IPS DF 6.9 (cell line): Measurements from ENCODE around the gene CSTF3.
"Not testable (repeated sequence)": the region's sequence is repeated elsewhere in the genome, so short reads cannot be mapped to it uniquely, and the experiment has no call there.

Experiments used
- DNase-seq: peaks from one replicate; pipeline ENCODE4 v3.0.0-alpha.2; 2013; ENCODE audit warnings: low read depth, low spot score
- H3K27ac ChIP-seq: one replicate; pipeline ENCODE4 v1.5.1; 2013; ENCODE audit warnings: low read length, control low read depth
- H3K27me3 ChIP-seq: 2 replicates; pipeline ENCODE4 v1.6.1; 2013; ENCODE audit warnings: mild to moderate bottlenecking, low read length; ENCODE audit not compliant: control insufficient read depth, insufficient read depth
- H3K36me3 ChIP-seq: 2 replicates; pipeline ENCODE4 v1.6.1; 2013; ENCODE audit warnings: low read length; ENCODE audit not compliant: control insufficient read depth, insufficient read depth
- H3K4me1 ChIP-seq: 2 replicates; pipeline ENCODE4 v1.6.1; 2013; ENCODE audit warnings: low read length; ENCODE audit not compliant: control insufficient read depth, insufficient read depth
- H3K4me3 ChIP-seq: 2 replicates; pipeline ENCODE4 v1.5.1; 2013; ENCODE audit warnings: mild to moderate bottlenecking, low read length
- H3K9me3 ChIP-seq: 2 replicates; pipeline ENCODE4 v1.6.1; 2013; ENCODE audit warnings: low read length, inconsistent platforms; ENCODE audit not compliant: control insufficient read depth, insufficient read depth
- WGBS: extraction: QIAGEN DNeasy Blood & Tissue Kit; methylation state at CpG from one replicate; pipeline ENCODE4 v1.1.7; 2013; ENCODE audit warnings: mixed read lengths, missing lambda C conversion rate; ENCODE audit not compliant: insufficient read length, insufficient coverage; 5-methylcytosine and 5-hydroxymethylcytosine counted together

The CSTF3 gene

GRCh38 chr11:33160587-33160986 is 693 bp downstream of the CSTF3 start:
- Histone ChIP-seq H3K4me3 (peak overlapping the region; percentile 83; the same call in 1 of the 2 replicates), H3K4me1 (no peaks in the 10 kb centered on the region), H3K36me3 (no peaks in the 10 kb centered on the region), H3K27ac (no peak overlapping the region), H3K9me3 (no peaks in the 10 kb centered on the region), H3K27me3 (no peaks in the 10 kb centered on the region)
- no CpG with 5 or more reads among the region's 7 CpGs for WGBS
- DNase-seq: no peak

GRCh38 chr11:33160136-33160535 is 1.1 kb downstream of the CSTF3 start:
- H3K27me3 ChIP-seq: no peaks in the 10 kb centered on the region
- no peaks in the 10 kb centered on the region for H3K9me3 ChIP-seq
- peak overlapping the region; percentile 83; the same call in 1 of the 2 replicates for H3K4me3 ChIP-seq
- H3K36me3 ChIP-seq: no peaks in the 10 kb centered on the region
- WGBS: no CpG with 5 or more reads among the region's 8 CpGs
- DNase-seq: no peak
- H3K4me1 ChIP-seq: no peaks in the 10 kb centered on the region
- no peak overlapping the region for H3K27ac ChIP-seq

- H3K27me3 ChIP-seq, H3K36me3 ChIP-seq, H3K9me3 ChIP-seq, DNase-seq, H3K4me1 ChIP-seq, H3K27ac ChIP-seq, H3K4me3 ChIP-seq: not testable (repeated sequence)
- no CpG with 5 or more reads among the region's 20 CpGs for WGBS
These were observed 1.9 kb downstream of the CSTF3 start for GRCh38 chr11:33159378-33159867.

GRCh38 chr11:33158596-33159275 is 2.5 kb downstream of the CSTF3 start:
- no peaks in the 10 kb centered on the region for H3K9me3 ChIP-seq
- H3K27ac ChIP-seq: no peak overlapping the region
- no CpG with 5 or more reads among the region's 5 CpGs for WGBS
- H3K4me3 ChIP-seq: peak overlapping the region; percentile 20; the same call in 1 of the 2 replicates
- 0 out of 2 replicates have a peak, but pooled peaks cover 2% of the 10 kb centered on the region for H3K36me3 ChIP-seq
- H3K4me1 ChIP-seq: no peaks in the 10 kb centered on the region
- DNase-seq: no peak
- no peaks in the 10 kb centered on the region for H3K27me3 ChIP-seq

- no peak for DNase-seq
- Histone ChIP-seq H3K27ac (no peak overlapping the region), H3K4me3 (no peak overlapping the region), H3K9me3 (no peaks in the 10 kb centered on the region), H3K4me1 (no peaks in the 10 kb centered on the region), H3K27me3 (no peaks in the 10 kb centered on the region), H3K36me3 (0 out of 2 replicates have a peak, but pooled peaks cover 2% of the 10 kb centered on the region)
- no CpG with 5 or more reads among the region's 5 CpGs for WGBS
These were observed 3.9 kb downstream of the CSTF3 start for GRCh38 chr11:33157103-33158027.

GRCh38 chr11:33151399-33151798 is 9.9 kb downstream of the CSTF3 start:
- WGBS: no CpG with 5 or more reads among the region's 5 CpGs
- Histone ChIP-seq H3K9me3 (no peaks in the 10 kb centered on the region), H3K36me3 (0 out of 2 replicates have a peak, but pooled peaks cover 2% of the 10 kb centered on the region), H3K27me3 (no peaks in the 10 kb centered on the region), H3K4me3 (no peak overlapping the region), H3K27ac (no peak overlapping the region), H3K4me1 (no peaks in the 10 kb centered on the region)
- DNase-seq: no peak

- Histone ChIP-seq H3K36me3 (no peaks in the 10 kb centered on the region), H3K27ac (no peak overlapping the region)
- WGBS: no CpG with 5 or more reads among the region's 5 CpGs
These were observed 13.7 kb downstream of the CSTF3 start for GRCh38 chr11:33147559-33147958.

GRCh38 chr11:33135768-33136443 is 25.4 kb downstream of the CSTF3 start:
- no peak for DNase-seq
- no peak overlapping the region for H3K27ac ChIP-seq
- no peaks in the 10 kb centered on the region for H3K36me3 ChIP-seq
- no CpG with 5 or more reads among the region's 4 CpGs for WGBS
- no peak overlapping the region for H3K4me3 ChIP-seq
- H3K4me1 ChIP-seq: no peaks in the 10 kb centered on the region
- no peaks in the 10 kb centered on the region for H3K27me3 ChIP-seq
- H3K9me3 ChIP-seq: no peaks in the 10 kb centered on the region

More at GRCh38 chr11:33147559-33147958, 13.7 kb downstream of the CSTF3 start:
- DNase-seq: no peak
- peaks cover 3% of the 10 kb centered on the region for H3K4me1 ChIP-seq
- H3K27me3 ChIP-seq: no peaks in the 10 kb centered on the region
- H3K9me3 ChIP-seq: no peaks in the 10 kb centered on the region
- H3K4me3 ChIP-seq: no peak overlapping the region

- WGBS: no CpG with 5 or more reads among the region's 1 CpG
- H3K27me3 ChIP-seq: no peaks in the 10 kb centered on the region
- H3K9me3 ChIP-seq: no peaks in the 10 kb centered on the region
- no peak overlapping the region for H3K27ac ChIP-seq
- H3K36me3 ChIP-seq: no peaks in the 10 kb centered on the region
- no peak overlapping the region for H3K4me3 ChIP-seq
- DNase-seq: no peak
- H3K4me1 ChIP-seq: no peaks in the 10 kb centered on the region
These were observed 26.1 kb downstream of the CSTF3 start for GRCh38 chr11:33135216-33135615.

GRCh38 chr11:33134276-33134675 is 27.0 kb downstream of the CSTF3 start:
- no peak overlapping the region for H3K27ac ChIP-seq
- WGBS: 100% methylated on average over 2 of the region's 3 CpGs
- H3K27me3 ChIP-seq: no peaks in the 10 kb centered on the region
- no peaks in the 10 kb centered on the region for H3K9me3 ChIP-seq
- H3K4me3 ChIP-seq: no peak overlapping the region
- H3K36me3 ChIP-seq: no peaks in the 10 kb centered on the region
- no peak for DNase-seq
- H3K4me1 ChIP-seq: no peaks in the 10 kb centered on the region
